Measurements from ENCODE around the gene NFIC.
"Not testable (repeated sequence)": the region's sequence is repeated elsewhere in the genome, so short reads cannot be mapped to it uniquely, and the experiment has no call there.

NFIC gene

DNA sequence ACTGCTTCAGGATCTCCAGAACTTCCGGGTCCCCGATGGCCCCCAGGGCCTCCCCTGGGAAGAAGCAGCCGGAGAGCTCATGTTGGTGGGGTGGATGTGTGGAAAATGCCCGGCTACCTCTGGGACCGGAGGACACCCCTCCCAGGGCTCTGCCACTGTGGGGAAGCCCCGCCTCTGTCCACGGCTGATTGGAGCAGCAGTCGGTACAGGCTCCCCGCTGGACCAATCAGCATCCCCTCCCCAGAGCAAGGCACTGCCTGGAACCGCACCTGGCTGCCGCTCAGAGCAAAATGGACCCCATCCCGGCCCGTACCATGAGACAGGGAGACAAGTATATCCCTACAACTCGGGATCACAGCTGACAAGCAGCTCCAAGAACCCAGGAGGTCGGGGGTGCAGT, 127.7 kb downstream of the NFIC start:
- DNase-seq: no peak

DNA sequence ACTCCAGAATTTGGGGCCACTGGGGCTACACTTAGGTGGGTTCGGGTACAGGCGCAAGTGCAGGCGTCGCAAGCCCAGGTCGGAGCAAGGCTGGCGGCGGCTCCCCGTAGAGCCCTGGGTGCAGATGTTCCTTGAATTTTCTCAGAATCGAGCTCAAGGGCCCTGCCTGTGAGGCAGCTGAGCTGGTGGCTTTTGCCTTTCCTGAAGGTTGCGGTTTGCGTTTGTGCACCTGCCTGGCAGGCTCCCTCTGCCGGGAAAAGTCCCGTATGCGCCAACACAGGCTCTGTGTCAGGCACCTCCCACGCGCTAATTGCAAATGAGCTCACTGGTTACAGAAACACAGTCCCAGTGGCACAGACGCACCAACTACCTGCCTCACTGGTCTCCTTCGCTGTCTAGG, 128.2 kb downstream of the NFIC start:
- DNase-seq: no peak

DNA sequence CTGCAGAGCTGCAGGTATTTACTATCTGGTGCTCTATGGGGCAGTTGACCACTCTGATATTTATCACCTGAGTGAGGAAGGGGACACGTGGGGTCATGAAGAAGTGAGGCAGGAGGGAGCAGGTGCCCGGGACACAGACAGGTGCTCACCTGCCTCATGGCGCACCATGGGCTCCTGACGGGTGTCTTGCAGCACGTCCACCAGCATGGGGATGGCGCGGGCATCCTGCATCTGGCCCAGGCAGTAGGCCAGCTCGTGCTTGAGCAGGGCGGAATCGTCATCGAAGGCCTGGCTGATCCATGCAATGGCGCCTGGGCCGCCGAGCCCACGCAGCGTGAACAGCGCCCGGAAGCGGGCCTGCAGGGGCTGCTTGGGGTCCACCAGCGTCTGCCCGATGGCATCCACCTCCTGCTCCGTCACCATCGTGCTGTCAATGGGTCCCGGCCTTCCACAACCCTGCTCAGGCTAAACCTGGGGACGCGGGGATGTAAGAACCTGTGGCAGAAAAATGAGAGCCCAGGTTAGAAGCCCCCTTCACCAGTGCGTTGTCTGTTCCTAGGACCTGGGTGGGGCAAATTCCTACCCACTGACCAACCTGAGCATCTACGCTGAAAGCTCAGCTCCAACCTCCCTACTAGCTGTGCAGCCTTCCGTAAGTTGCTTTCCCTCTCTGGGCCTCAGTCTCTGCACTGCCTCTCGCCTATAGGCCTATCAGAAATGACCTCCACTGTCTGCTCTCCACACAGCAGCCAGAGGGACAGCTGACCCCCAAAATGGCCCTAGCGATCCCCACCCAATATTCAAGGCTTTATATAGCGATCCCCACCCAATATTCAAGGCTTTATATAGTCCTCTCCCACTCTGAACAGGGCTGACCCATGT, 130.2 kb downstream of the NFIC start:
- DNase-seq: no peak

DNA sequence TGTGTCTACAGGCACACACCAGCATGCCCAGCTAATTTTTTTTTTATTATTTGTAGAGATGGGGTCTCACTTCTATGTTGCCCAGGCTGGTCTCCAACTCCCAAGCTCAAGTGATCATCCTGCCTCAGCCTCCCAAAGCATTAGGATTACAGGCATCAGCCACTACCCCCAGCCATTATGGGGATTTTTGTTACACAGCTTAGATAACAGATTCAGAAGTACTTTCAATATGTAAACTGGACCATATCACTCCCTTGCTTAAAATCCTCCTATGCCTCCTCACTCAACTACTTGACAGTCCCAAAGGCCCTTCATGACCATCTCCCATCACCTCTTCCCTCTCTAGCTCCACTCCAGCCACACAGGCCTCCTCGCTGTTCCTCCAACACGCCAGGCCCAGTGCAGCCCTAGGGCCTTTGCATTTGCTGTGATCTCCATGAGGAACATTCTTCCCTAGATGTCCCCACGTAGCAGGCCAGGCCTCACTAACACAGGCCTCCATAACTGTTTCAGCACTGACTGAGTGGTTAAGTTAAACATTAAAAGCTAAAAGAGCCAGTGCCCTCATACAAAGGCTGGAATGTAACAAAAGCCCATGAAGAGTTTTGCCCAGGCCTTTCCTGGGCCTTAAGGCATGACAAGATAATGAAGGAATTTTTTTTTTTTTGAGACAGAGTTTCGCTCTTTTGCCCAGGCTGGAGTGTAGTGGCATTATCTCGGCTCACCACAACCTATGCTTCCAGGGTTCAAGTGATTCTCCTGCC, 131.6 kb downstream of the NFIC start:
- DNase-seq: no peak

DNA sequence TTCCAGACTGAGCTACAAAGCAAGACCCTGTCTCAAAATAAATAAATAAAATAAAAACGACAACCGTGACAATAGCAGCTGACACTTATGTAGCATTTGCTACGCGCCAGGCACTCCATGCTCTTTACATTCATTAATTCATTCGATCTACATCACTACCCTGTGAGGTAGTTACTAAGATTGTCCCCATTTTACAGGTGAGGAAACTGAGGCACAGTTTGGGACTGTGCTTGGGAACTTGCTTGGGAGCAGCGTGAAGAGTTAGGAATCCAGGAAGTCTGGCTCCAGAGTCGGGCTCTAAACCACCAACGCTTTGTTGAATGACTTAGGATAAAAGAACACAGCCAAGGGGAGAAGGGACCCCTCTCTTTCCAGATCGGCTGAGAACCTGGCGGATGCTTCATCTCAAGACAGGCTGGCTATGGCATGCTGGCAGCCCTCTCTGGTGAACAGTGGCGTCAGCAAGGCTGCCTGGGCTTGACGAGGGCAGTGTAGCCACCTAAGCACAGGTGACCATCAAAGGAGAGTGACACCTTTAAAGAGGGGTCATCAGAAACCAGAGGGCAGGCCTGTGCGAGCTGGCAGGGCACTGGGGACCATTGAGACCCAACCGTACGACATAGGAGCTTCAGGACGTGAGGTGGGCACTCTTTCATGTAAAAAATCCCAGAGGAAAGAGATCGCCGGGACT, 133.5 kb downstream of the NFIC start:
- DNase-seq: no peak

DNA sequence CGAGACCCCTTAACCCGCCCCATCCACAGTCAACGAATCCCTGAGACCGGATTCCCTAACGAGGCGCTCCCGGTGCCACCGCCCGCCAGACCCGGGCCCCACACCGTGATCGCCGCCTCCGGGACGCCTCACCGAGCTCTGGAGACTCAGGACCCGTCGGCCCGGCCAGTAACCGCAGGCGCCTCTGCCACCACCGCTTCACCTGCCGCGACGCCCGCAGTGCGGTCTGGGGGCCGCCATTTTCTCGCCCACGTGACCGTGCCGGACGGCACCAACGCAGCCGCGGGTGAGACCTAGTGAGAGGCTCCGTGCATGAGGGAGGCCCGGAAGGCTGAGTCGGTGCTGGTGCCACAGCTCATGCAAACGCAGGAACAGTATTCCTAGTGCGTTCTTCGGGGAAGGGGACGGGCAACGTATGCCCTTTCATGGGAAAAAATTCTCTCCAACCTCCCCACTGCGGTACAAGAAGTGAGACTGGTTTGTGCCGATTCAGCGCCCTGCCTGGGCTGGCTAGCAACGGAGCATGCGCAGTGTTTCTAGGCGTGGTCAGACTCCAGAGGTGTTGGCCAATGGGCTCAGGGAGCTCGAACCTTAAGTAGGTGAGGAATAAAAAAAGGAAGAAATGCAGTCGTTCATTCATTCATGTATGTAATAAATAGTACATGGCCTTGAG, 134.2 kb downstream of the NFIC start, which contains the start of gene DOHH:
Gene DOHH (minus strand): TSS at position 246 of the 673 bp plus-strand sequence. CDS start 3,860 bp downstream, outside the sequence.
- DNase-seq: peak; percentile 76

DNA sequence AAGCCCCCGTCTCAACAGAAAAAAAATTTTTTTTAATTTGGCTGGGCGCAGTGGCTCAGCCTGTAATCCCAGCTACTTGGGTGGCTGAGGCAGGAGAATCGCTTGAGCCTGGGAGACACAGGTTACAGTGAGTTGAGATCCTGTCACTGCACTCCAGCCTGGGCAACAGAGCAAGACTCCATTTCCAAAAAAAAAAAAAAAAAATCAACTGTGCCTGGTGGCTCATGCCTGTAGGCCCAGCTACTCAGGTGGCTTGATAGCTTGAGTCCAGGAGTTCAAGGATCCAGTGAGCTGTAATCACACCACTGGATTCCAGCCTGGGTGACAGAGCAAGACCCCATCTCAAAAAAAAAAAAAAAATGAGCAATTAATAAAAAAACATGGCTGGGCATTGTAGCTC, 135.4 kb downstream of the NFIC start:
- no peak for DNase-seq

DNA sequence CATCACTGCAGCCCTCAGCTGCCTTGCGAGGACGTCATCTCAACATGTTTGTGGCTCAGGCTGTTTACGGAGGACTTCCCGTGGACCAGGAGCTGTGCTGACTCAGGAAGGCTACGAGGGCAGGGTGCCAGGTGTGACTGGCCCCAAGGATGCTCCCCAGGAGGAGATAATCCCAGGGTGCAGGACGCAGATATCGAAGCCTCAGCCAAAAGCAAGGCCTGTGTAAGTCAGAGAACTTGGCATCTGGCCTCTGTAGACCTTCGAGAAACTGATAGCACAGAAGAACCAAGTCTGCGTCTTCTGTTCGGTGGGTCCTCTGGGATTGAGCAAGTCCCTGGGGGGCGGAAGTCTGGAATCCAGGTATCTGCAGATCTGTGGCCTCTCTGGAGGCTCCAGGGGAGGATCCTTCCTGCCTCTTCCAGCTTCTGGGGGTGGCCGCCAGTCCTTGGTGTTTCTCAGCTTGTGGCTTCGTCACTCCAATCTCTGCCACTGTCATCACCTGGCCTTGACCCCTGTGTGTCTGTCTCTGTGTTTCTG, 136.7 kb downstream of the NFIC start:
- no peak for DNase-seq

DNA sequence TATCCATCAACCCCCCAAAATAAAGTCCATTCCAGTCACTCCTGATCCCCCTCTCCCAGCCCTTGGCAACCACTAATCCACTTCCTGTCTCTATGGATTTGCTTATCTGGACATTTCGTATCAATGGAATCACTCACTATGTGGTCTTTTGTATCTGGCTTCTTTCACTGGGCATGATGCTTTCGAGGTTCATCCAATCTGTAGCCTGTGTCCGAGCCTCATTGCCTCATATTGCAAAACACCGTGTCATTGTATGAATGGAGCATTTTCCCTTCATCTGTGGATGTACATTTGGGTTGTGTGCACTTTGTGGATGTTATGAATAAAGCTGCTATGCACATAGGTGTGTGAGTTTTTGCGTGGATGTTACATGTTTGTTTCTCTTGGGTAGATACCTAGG, 138.4 kb downstream of the NFIC start:
- no peak for DNase-seq

DNA sequence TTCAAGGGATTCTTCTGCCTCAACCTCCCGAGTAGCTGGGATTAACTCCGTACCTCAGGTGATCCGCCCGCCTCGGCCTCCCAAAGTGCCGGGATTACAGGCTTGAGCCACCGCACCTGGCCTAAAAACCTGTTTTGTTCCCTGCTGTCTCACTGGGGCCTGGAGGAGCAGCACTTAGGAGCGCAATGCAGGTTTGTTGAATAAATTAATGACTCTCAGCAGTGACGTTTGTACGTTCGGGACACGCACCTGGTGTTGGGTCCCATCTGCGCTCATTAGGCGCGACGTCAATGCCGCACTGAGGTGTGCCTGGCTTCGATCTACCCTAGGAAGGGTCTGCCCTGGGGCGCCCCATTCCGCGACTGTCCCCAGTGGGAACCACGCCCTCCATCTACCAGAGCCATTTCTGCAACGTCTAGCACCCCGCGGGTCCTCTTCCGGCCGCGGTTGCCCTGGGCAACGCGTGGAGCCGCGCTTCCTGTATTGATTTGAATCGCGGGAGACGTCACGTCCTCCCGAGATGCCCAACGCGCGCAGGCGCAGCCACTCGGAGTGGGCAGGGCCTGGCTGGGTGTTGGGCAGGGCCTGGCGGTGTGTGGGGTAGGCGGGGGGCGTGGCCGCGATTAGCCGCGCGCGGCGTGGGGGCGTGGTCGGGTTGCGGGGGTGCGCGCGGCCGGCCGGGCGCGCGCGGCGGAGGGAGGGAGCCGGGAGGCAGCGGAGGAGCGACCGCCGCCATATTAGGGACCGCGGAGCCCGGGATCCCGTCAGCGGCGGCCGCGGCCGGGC, 139.4 kb downstream of the NFIC start, which contains the start of gene FZR1:
Gene FZR1 (plus strand): TSS at position 714 of the 786 bp plus-strand sequence. CDS start 16,679 bp downstream, outside the sequence.
- peak; percentile 100 for DNase-seq

DNA sequence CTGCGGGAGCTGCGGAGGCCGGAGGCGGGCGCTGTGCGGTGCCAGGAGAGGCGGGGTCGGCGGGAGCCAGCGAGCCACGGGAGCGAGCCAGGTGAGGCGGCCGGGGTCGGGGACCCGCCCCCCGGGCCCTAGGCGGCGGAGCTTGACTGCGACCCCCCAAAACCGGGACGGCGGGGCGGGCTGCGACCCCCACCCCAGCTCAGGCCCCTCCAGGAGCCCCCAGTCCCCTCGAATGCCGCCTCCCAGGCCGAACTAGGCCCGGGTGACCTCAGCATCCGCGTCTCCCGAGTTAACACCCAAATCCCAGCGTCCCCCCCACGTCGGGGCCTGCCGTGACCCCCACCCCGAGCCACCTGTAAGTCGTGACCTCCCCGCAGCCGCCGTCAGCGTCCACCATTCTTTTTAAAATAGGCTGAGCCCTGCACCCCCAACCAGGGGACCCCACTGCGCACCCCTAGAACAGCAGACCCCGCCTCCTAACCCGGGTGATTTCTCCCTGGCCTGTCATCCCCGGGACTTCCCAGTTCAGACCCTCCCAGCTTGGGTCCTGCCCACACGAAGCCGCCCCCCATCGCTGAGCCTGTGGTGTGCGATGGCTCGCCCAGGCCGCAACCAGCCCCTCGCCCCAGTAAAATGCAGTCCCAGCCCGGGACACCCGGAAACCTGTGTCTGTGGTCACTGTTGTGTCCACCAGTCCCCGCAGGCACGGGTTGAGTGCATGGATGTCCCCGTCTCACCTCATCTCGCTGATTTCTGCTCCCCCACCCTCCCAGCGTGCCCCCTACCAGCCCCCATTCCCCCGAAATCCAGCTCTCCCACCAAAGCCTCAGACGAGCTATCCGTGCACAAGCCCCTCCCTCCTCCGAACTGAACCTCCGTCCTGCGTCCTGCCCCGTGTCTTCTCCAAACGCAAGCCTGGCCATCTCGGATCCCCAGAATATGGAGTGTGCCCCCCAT, 140.3 kb downstream of the NFIC start:
- DNase-seq: no peak

DNA sequence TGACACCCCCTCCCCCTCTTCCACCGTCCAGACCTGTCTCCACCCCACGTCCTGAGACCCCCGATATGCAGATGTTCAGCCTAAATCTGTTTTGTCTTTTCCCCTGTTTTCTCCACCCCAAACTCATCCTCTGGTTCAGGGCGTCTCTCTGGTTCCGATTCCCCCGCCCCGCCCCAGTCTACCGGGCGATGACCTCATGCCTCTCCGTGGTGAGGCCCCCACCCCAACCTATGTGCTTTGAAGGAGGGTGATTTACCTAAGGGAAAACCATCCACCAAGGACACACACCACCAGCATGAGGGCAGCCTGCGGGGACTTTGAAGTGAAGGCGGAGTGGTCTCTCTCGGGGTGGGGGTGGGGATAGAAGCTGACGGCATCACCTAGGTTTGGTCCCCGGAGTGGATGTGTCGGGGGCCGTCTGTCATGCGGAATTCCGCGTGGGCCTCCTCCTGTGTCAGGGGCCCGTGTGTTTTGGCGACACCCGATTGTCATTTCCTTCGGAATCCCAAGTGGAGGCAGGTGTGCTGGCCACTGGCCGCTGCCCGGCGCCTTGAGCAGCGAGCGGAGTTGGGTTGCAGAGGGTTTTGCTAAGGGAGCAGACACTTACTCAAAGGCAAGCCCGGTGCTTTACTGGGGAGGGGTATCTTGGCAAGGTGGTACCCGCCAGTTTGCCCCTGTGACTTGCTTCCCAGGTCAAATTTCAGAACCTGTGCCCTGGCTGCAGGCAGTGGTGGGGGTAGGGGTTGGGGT, 141.2 kb downstream of the NFIC start:
- DNase-seq: no peak

DNA sequence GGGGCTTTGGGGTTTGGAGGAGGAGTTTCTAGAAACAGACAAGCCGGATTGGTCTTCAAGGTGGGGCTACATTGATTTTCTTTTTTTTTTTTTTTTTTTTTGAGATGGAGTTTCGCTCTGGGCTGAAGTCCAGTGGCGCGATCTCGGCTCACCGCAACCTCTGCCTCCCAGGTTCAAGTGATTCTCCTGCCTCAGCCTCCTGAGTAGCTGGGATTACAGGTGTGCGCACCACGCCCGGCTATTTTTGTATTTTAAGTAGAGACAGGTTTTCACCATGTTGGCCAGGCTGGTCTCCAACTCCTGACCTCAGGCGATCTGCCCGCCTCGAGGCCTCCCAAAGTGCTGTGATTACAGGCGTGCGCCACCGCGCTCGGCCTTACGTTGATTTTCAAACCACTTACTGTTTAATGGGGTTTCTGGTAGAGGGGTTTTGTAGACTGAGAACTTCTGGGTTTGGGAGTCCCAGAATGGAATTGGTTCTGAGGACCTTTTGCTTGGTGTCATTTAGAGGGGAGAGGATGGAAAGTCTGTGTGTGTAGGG, 141.8 kb downstream of the NFIC start:
- DNase-seq: not testable (repeated sequence)

DNA sequence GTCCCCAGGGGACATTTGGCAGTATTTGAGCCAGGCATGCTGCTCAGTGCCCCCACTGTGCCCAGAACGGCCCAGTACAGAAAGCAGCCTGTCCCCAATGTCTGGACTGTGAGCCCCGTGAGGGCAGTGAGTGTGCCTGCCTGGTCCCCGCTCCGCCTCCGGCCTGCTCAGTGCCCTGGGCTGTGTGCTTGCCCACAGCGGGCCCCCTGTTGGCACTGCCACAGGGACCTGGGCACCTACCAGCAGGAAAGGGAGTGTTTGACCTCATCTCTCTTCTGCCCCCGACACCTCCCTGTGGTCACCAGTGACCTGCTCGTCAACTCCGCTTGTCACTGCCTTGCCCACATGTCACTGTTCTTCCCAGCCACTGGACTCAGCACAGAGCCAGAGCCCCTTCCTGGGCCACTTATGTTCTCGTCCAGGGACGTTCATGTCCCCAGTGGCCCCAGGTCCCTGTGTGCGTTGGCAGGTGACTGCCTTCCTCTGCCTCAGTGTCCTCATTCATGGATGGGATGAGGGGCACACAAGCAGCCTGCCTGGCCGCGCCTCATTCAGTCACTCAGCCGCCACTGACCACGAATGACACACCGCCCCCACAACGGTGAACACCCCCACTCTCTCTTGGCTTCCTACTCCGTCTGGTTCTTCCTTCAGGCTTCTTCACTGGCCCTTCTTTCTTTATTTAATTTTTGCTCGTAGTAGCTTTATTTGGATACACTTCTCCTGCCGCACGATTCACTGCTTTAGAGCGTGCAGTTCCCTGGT, 142.6 kb downstream of the NFIC start:
- DNase-seq: no peak

DNA sequence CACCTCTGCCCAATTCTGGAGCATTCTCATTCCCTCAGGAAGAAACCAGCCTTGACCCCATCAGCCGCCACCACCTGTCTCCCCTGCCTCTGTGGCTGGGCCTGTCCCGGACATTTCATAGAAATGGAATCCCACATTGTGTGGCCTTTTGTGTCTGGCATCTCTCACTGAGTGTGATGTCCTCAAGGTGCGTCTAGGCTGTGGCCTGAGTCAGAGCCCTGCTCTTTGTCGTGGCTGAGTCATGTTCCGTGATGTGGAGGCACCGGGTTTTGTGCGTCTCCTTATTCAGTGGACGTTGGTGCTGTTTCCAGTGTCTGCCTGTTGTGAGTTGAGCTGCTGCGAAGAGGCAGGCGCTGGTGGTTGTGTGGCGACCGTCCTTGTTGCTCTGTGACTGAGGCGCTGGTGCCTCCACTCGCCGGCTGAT, 143.2 kb downstream of the NFIC start:
- DNase-seq: no peak

DNA sequence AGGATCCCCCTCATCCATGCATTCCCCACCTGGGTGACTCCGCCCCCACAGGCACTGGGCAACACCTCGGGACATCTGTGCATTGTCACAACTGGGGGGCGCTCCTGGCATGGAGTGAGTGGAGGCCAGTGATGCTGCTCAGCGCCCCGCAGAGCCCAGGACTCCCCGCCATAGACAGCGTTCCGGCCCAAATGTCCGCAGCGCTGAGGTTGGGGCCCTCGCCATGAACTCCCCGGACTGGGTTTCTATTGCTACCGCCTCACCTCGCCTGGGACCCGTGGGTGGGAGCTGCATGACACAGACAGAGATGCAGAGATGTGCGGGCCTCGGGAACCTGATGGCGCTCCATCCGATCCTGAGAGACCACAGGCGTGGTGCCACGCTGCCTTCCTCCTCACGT, 144.3 kb downstream of the NFIC start:
- no peak for DNase-seq

DNA sequence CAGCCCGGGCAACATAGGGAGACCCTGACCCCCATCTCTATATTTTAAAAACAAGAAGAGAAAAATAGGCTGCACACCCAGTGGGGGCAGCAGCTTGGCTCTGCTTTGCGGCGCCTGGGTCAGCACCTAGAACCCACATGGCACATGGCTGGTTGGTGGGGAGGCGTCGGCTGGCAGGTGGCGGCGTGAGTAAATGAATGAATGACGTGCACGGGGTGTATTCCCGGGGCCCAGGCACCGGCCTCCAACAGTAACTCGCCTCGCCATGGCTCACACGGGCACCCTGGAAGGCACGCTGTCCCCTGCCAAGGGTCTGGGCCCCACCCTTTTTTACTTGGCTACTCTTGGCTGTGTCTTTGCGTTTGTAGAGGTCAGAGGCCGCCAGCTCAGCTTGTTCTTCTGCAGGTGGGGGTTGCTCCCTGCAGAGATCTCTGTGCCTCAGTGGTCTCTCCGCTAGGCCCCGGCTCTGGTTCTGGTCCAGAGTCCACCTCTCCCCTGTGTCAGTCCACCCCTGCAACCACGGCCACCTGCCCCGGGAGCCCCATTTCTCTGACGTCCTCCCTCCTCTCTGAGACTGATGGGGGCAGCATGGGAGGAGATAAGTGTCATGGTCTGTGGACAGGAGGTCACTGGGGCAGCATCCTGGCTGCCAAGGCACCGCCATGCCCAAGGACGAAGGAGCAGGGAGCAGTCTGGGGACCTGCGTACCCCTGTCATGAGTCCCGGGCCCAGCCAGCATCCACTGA, 145.3 kb downstream of the NFIC start:
- no peak for DNase-seq
